Daoy (cell line): ENCODE results near the gene ADGRD2. TPM values are rescaled to one million over a fixed set of nuclear protein-coding genes. Genes with fewer than 3 reads are reported as not detected.

ENCODE experiments used
- DNase-seq: peaks from one replicate; pipeline ENCODE4 v3.0.0-alpha.2; 2015; ENCODE audit warnings: low read depth
- total RNA-seq: library from RNA; depleted of rRNA; stranded (reverse); fragments of >200 nt; shearing (Covaris generic); gene quantifications from 2 replicates; pipeline ENCODE4 v1.2.3, GENCODE V29; 2014

The ADGRD2 gene
- total RNA-seq, 1 experiment from 2014 or later = 0.23 TPM

GRCh38 chr9:124478354-124478753, 28.1 kb downstream of the ADGRD2 start:
- DNase-seq = no peak

DNA sequence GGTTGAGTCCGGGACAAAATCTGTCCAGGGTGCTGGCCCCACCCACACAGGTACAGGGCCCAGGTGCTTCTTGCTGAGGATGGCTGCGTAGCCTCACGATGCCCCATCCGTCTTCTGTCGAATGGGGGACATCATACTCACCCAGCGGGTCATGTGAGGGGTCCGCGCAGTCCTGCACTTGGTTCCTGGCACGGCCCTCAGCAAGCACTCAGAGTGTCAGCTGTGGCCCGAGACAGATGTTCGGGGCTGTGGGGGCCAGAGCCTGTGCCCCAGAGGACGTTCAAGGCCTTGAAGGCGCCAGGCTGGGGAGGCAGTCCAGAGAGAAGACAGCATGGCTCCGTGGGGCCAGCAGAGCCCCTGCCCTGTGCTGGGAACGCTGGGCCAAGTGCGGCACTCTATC, 29.1 kb downstream of the ADGRD2 start:
- DNase-seq = no peak

GRCh38 chr9:124479947-124480620, 29.8 kb downstream of the ADGRD2 start:
- DNase-seq = no peak

DNA sequence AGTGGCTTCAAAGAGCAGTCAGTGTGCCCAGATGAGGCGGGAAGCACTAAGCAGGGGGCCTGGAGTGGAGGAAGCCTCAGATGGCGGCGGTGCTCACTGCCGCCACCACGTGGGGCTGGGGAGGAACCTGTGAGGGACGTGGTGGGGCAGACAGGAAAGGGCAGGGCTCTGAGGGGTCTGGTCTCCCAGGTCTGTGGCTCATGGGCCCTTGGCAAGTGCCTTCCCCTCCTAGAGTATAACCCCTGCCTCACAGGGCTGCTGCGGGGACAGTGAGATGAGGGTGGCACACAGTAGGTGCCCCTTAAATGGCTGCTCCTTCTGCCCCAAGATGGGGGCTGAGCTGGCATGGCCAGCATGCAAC, 30.4 kb downstream of the ADGRD2 start:
- peak; percentile 80 for DNase-seq

- DNase-seq = no peak
Observed at GRCh38 chr9:124481115-124481514, 30.9 kb downstream of the ADGRD2 start.

GRCh38 chr9:124482431-124483031, 32.3 kb downstream of the ADGRD2 start:
- DNase-seq = peak; percentile 45

GRCh38 chr9:124483481-124483880, 33.2 kb downstream of the ADGRD2 start:
- no peak for DNase-seq

DNA sequence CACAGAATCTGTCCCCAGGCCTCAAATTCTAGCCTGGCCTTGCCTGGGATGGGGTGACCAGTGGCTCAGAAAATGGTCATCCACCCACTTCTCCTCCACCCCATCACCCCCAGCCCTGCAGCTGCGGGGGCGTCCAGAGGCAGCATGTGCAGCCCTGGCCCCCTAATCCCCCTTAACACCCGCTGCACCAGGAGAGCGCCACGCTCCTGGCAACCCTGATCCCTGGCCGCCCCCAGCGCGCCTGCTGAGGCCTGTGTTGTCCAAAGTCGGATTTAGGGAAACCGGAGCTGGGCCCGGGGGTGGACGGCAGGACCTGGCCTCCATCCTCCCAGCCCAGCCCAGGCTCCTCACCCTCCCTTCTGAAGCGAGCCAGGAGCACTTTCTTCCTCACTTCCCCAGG, 35.0 kb downstream of the ADGRD2 start:
- no peak for DNase-seq

- DNase-seq = no peak
Observed at GRCh38 chr9:124485936-124486335, 35.7 kb downstream of the ADGRD2 start.

DNA sequence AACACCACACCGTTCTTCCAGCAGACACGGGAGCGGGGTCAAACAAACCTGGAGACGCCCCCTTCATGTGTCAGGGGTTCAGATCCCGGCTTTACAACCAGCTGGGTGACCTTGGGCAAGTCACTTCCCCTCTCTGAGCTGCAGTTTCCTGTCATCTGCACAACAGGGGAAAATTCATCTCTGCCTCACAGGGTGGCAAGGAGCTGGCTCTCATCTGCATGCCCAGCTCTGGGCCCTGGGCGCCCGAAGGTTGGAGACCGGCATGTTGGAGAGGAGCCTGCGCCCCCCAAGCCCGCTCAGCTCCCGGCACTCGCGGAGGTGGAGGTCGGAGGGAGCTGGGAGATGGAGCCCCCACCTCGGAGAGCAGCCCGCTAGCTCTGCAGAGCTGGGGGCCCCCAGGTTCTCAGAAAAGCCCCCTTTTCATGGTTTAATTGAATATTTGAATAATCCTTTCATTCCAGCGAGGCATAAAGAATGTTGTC, 36.6 kb downstream of the ADGRD2 start:
- DNase-seq = no peak

DNA sequence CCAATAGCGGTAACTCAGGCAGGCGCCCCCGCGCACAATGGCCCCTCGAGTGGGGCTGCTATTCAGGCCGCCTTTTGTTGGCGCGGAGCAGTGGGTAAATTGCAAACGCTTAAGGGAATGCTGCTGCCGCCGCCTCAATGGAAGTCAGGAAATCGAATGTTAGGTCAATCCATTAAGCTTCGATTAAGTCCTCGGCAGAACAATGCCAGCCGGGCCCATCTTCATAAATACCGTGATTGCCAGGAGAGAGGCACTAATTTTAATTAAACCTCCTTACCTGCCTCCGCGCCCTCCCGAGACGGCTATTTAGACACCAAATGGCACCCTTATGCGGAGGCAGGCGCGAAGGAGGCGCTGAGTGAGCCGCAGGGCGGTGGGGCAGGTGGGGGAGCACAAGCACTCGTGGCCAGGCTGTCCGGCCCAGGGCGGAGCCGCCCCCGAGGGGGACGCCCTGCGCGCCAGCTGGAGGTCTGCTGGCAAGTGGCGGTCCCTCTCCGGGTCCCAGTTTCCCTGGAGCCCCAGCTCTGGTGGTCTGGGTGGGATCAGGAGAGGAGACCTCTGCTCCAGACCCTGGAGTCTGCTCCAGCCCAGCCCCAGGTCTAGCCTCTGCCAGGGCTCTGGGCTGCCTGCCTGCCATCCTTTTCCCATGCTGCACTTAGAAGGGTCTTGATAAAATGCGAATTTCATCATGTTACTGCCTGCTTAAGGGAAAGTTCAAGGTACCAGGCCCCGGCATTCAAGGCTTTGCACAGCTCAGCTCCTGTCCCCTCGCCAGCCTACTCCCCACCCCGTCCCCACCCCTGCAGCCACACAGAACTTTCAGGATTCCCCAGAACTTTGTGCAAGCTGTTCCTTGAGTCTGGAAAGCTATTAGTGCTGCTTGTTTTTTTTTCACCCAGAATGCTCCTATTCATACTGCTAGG, 37.3 kb downstream of the ADGRD2 start:
- no peak for DNase-seq

GRCh38 chr9:124488641-124489210, 38.5 kb downstream of the ADGRD2 start:
- no peak for DNase-seq

DNA sequence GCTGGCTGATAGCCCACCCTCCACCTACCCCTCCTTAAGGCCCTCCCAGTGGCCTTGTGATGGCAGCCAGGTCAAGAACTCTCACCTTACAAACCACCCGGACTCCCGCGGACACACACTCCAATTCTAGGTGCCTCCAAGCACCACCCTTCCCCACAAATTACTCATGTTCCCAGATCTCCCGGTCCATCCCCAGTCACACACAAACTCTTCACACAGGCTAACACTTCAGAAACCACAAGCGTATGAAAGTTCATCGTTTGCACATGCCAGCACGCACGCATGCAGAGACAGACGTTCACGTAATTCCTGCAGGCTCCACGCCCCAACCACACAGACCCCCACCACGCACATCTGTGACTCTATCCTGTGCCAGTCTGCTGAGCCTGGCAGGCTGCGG, 39.0 kb downstream of the ADGRD2 start:
- DNase-seq = peak; percentile 75

DNA sequence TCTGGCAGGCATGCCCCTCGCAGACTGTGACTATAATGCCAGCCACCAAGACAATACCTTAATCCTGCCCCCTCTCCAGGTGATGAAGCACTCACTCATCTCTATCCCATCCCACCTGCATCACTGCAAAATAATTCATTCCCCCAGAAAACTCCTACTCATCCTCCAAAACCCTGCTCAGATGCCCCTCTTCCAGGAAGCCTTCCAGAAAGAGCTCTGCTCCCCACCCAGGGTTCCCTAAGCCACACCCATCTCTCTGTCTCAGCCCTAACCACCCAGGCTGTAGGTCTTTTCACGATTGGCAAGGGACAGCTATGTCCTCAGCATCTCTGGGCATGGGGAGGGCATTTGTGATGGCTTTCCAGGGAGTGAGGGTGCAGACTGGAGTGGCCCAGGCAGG, 39.8 kb downstream of the ADGRD2 start:
- no peak for DNase-seq

DNA sequence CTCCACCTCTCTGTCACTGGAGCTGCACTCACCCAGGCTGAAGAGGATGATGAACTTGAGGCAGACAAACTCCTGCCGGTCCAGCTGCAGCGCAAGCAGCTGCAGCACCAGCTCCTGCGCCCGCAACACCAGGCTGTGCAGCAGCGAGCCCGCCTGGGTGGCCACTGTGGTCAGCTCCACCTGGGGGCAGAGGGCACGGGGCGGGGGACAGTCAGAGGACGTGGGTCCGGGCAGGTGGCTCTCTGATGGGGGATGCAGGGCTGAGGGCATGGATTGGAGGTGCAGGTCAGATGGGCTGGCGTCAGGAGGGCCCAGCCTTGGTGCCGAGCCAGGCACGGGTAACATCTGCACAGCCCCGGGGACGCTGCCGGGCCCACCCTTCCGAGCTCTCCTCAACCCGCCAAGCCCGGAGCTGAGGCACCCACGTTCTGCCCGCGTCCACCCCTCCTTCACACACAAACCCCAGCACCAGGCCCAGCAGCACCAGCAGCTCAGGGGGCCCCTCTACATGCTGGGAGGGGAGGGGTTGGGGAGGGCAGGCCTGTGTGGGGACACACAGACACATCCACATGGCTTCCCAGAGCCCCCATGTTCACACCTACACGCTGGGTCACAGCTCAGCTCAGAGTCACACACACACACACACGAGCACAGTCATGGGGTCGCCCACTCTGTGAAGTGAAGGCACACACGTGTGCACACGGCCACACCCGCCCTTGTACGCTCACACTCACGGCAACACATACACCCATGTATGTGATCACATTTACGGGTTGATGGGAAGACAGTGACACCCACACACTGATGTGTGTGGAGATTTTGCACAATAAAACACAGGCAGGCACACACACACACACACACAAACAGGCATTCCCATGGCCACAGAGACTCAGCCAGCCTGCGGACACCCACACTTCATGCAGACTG, 41.1 kb downstream of the ADGRD2 start:
- DNase-seq = no peak

DNA sequence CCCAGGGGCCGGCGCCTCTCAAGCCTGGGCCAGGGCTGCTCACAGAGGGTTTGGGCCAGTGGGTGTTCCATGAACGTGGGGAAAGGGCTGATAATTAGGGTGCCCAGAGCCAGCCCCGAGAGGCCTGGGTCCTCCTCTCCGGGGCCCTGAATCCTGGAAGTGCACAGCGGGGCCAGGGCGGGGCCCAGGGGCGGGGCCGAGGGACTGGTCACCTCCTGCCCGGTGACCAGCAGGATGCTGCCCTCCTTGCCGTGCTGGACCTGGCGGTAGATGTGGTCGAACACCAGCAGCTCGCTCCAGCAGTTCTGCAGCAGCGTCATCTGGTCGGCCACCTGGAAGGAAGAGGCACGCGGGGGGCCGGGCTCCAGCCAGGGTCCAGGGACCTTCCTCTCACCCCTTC, 42.6 kb downstream of the ADGRD2 start:
- no peak for DNase-seq

DNA sequence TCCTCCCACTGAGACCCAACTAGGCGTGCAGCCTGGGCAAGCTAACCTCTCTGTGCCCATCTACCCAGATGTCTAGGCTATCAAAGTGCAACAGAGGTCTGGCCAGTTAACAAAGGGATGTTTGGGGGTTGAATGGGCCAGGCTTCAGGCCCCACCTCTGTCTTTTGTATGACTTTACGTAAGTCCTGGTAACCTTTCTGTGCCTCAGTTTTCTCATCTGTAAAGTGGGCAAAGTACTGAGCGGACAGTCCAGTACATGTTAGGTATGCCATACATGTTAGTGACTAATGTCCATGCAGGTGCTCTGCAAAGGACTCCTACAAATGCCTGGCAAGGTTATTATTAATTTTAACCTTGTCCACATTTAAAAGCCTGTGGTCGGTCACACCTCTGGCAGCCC, 43.0 kb downstream of the ADGRD2 start:
- DNase-seq = no peak

DNA sequence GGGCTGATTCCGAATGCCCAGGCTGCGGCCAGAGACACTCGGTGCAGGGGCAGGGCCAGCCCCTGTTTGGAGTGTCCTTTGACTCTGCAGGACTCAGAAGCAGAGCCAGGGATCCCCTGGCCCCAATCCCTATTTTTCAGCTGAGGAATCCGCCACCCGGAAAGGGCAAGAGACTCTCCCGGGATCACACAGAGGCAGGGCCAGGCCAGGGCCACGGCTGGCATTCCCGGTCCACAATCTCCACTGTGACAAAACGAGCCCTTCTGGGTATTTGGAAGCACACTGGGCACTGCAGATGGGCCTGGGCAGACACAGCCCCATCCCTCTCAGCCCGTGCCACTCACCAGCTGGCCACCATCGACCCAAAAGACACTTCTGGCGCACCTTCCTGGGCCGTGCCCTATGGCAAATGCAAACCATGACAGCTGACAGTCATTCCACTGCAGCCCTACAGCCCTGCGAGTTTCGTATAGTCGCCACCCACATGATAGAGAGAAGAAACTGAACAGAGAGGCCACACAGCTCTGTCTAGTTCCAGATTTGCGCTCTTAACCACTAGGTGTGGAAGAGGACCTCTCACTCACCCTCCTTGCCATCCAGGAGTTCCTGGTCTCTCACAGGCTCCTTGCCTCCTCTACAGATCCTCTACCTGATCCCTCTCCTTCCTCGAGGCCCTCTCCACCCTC, 43.7 kb downstream of the ADGRD2 start:
- no peak for DNase-seq

GRCh38 chr9:124495126-124496074, 45.1 kb downstream of the ADGRD2 start:
- DNase-seq = no peak

DNA sequence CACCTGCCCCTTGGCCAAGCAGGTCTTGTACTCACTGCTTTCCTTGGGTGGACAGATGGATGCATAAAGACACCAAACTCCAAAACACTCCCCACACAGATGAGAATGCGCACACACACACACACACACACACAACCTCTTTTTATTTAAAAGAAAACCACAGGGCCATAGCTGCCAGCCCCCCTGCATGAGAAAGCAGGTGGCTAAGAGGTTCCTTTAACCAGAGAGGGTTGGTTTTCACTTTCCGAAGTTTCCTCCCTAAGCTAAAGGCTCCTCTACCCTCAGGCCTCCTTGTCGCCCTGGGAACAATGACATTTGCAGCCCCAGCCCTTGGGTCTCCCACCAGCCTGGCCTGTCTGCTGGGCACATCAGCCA, 45.8 kb downstream of the ADGRD2 start:
- no peak for DNase-seq
